H4 (cell line): ENCODE data around the gene PLEKHO2. TPM values are rescaled to one million over a fixed set of nuclear protein-coding genes. Genes with fewer than 3 reads are reported as not detected.

Experiments
- DNase-seq: peaks from one replicate; pipeline ENCODE4 v3.0.0-alpha.2; 2015; ENCODE audit warnings: low spot score
- total RNA-seq: library from RNA; depleted of rRNA; stranded (reverse); fragments of >200 nt; shearing (Covaris generic); gene quantifications from 2 replicates; pipeline ENCODE4 v1.2.3, GENCODE V29; 2014; rRNA removed

PLEKHO2 gene
- total RNA-seq, 1 experiment from 2014 or later: 5.5 TPM

DNA sequence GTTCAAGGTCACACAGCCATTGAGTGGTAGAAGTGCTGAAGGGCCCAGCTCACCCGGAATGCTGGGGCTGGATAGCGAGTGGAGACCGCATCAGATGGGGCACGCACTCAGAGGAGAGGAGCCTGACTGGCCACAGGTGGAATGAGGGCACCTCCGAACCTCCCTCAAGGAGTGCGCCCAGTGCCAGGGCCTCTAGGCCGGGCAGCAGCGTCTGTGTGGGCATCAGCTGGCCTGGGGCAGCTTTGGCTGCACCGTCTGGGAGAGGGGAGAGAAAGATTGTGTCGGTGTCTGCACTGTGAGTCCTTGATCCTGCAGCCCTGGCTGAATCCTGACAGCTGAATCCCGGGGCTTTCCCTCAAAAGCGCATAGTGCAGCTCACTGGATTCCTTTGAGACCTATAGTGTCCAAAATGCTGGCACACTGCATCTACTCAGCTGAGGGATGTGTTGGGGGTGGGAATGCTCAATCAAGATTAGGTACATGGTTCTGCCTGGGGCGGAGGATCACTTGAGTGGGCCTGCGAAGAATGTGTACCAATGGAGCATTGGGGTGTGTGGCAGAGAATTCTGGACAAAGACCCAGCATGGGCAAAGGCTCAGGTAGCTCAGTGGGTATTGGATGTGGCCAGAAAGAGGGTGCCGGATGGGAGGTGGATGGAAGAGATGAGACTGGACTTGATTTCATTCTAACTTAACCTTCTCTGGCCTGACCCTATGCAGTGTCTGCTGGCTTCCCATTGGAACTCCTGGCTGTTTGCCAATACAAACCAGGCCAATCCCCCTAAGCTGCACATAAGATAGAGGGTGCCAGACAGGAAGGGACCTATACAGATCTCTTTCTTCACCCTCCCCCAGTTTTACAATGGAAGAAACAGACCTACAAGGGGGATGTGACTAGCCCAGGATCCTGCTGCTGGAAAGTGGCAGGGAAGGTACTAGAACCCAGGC is 70.9 kb downstream of the PLEKHO2 start:
- DNase-seq: no peak

DNA sequence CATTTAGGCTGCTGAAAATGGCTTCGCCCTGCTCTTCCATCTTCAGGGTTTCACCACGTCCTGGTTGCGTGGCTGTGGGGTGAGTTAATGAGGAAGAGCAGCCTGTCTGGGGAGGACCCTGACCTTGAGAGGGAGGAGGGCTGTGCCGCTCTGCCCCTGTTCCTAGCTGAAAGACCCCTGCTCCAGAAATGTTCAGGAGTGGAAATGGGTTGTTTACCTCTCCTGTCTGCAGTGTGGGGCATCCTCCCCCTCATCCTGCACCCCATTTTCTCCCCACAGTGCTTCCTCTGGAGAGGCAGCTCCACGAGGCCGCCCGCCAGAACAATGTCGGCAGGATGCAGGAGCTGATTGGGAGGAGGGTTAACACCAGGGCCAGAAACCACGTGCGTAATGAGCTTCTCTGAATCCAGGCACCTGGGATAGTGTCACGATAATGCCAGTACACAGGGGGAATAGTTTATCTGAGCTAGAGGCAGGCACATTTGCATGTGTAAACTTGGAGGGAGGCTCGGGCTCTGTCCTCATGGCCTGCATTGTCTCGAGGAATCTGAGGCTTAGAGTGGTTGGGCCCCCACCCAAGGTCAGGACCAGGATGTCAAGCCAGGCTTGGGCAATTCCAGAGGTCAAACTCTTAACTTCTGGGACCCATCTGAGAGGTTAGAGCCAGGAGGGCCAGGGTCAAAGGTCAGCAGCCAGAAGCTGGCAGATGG is 74.0 kb downstream of the PLEKHO2 start:
- DNase-seq: no peak

GRCh38 chr15:64916365-64916764 is 74.7 kb downstream of the PLEKHO2 start:
- DNase-seq: no peak

- DNase-seq: no peak
Measured at GRCh38 chr15:64917211-64917610, 75.5 kb downstream of the PLEKHO2 start.

Other genes with a start within 250 kb of the PLEKHO2 start
- 0.48 TPM in 1 of 2 replicates, not detected in the other for gene RBPMS2, start 66.3 kb upstream of the PLEKHO2 start, total RNA-seq
- gene PIF1, start 16.3 kb upstream of the PLEKHO2 start, total RNA-seq: 5.4 and 15.5 TPM in 2 replicates
- gene ANKDD1A, start 70.0 kb downstream of the PLEKHO2 start, total RNA-seq: 0.25 and 1.1 TPM in 2 replicates
- 63.9 and 91.3 TPM in 2 replicates for gene SPG21, start 148.0 kb downstream of the PLEKHO2 start, total RNA-seq
- gene MTFMT, start 187.7 kb downstream of the PLEKHO2 start, total RNA-seq: 18.3 and 22.7 TPM in 2 replicates
- not detected in 2 replicates for gene SLC51B, start 203.5 kb downstream of the PLEKHO2 start, total RNA-seq
- 0.04 and 0.25 TPM in 2 replicates for gene RASL12, start 226.1 kb downstream of the PLEKHO2 start, total RNA-seq
- not detected in 2 replicates for gene KBTBD13, start 234.8 kb downstream of the PLEKHO2 start, total RNA-seq